HG02623 (cell line): ENCODE measurements around the gene ZNF417.
"Not testable (repeated sequence)": the region's sequence is repeated elsewhere in the genome, so short reads cannot be mapped to it uniquely, and the experiment has no call there.

ENCODE experiments used
- ATAC-seq: cut with Tn5 transposase; IDR thresholded peaks from one replicate; pipeline ENCODE4 v1.9.1; 2021; ENCODE audit warnings: moderate library complexity; ENCODE audit not compliant: unreplicated experiment

The ZNF417 gene

GRCh38 chr19:57888107-57888559 is 28.3 kb downstream of the ZNF417 start:
- ATAC-seq: no peak

- no peak for ATAC-seq
These were observed 29.0 kb downstream of the ZNF417 start for GRCh38 chr19:57887195-57887941.

GRCh38 chr19:57886046-57886445 is 30.3 kb downstream of the ZNF417 start:
- ATAC-seq: no peak

DNA sequence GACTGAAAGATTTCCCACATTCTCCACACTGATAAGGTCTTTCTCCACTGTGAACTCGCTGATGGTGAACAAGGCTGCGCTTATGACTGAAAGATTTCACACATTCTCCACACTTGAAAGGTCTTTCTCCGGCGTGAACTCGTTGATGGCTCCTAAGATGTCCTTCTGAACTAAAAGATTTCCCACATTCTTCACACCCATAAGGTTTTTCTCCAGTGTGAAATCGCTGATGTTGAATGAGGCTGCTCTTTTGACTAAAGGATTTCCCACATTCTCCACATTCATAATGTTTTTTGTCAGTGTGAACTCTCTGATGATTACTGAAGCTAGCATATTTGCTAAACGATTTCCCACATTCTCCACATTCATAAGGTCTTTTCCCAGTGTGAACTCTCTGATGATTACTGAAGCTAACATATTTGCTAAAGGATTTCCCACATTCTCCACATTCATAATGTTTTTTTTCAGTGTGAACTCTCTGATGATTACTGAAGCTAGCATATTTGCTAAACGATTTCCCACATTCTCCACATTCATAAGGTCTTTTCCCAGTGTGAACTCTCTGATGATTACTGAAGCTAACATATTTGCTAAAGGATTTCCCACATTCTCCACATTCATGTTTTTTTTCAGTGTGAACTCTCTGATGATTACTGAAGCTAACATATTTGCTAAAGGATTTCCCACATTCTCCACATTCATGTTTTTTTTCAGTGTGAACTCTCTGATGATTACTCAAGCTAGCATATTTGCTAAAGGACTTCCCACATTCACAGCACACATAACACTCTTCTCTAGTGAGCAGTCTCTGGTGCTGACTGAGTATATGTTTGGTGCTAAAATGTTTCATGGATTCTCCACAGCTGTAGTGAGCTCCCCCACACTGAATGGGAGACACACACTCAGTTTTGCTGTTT is 42.3 kb downstream of the ZNF417 start:
- not testable (repeated sequence) for ATAC-seq

- no peak for ATAC-seq
These were observed 43.9 kb downstream of the ZNF417 start for GRCh38 chr19:57872450-57872849.

DNA sequence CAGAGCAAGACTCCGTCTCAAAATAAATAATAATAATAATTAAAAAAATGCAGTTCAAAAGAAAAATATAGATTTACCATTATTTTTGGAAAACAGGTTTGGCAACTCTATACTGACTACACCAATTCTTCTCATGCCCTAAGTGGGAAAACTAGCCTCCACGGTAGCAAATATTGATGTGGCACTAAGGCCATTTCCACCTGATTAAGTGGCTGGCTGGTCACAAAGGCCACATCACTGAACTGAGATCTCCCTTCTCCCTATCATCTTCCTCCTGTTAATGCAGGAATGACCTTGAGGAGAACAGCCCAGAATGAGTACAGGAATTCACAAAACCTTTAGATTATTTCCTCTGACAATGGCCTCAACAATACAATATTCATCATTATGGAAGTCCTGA is 46.2 kb downstream of the ZNF417 start:
- ATAC-seq: no peak

- ATAC-seq: not testable (repeated sequence)
These were observed 46.7 kb downstream of the ZNF417 start for GRCh38 chr19:57869655-57870054.

DNA sequence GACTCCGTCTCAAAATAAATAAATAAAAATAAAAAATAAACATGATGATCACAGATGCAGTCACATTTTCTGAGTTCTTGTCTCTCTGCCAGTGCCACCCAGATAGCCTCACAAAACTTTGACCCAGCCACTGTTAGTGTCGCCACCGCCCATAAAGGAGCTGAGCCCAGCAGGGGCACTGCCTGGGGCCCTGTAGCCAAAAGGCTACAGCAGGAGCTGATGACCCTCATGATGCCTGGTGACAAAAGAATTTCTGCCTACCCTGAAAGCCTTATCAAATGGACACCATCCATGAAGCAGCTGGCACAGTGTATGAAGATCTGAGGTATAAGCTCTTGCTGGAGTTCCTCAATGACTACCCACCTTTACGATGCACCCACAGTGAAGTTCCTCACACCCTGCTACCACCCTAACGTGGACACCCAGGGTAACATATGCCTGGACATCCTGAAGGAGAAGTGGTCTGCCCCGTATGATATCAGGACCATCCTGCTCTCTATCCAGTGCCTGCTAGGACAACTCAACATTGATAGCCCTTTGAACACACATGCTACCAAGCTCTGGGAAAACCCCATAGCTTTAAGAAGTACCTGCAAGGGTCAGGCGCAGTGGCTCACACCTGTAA is 48.4 kb downstream of the ZNF417 start:
- no peak for ATAC-seq
